Endodermal cell (in vitro differentiated cells): ENCODE data around the gene ACAP3. TPM values are rescaled to one million over a fixed set of nuclear protein-coding genes. Genes with fewer than 3 reads are reported as not detected.

ENCODE experiments used
- DNase-seq: peaks from one replicate; pipeline ENCODE4 v3.0.0-alpha.2; 2017
- H3K27ac ChIP-seq: 2 replicates; pipeline ENCODE4 v1.5.1; 2013; ENCODE audit warnings: mild to moderate bottlenecking, low read depth, low read length, moderate library complexity
- H3K27me3 ChIP-seq: 2 replicates; pipeline ENCODE4 v1.6.1; 2013; ENCODE audit warnings: mild to moderate bottlenecking, low read length, moderate library complexity; ENCODE audit not compliant: insufficient read depth, control insufficient read depth, poor library complexity, severe bottlenecking
- H3K36me3 ChIP-seq: 2 replicates; pipeline ENCODE4 v1.7.0; 2013; ENCODE audit warnings: mild to moderate bottlenecking, low read length, moderate library complexity; ENCODE audit not compliant: control insufficient read depth, insufficient read depth
- H3K4me1 ChIP-seq: one replicate; pipeline ENCODE4 v1.7.0; 2013; ENCODE audit warnings: low read length; ENCODE audit not compliant: control insufficient read depth, insufficient read depth
- H3K4me3 ChIP-seq: 2 replicates; pipeline ENCODE4 v1.5.1; 2013; ENCODE audit warnings: mild to moderate bottlenecking, low read length, moderate library complexity
- H3K9ac ChIP-seq: 2 replicates; pipeline ENCODE4 v1.6.1; 2013; ENCODE audit warnings: mild to moderate bottlenecking, low read length, moderate library complexity; ENCODE audit not compliant: poor library complexity, severe bottlenecking; ENCODE audit errors: extremely low read depth
- H3K9me3 ChIP-seq: 2 replicates; pipeline ENCODE4 v1.6.1; 2013; ENCODE audit warnings: mild to moderate bottlenecking, low read length, moderate library complexity; ENCODE audit not compliant: control insufficient read depth
- H3K27ac Mint-ChIP-seq: 2 replicates; pipeline ENCODE4 v1.8.0; 2020; ENCODE audit warnings: mixed read lengths
- H3K27me3 Mint-ChIP-seq: 2 replicates; pipeline ENCODE4 v1.8.0; 2021; ENCODE audit warnings: mild to moderate bottlenecking, mixed read lengths; ENCODE audit not compliant: insufficient read depth
- H3K36me3 Mint-ChIP-seq: 2 replicates; pipeline ENCODE4 v1.8.0; 2020; ENCODE audit warnings: low read depth, mixed read lengths
- H3K4me1 Mint-ChIP-seq: 2 replicates; pipeline ENCODE4 v1.8.0; 2020; ENCODE audit warnings: mixed read lengths
- H3K4me3 Mint-ChIP-seq: 2 replicates; pipeline ENCODE4 v1.8.0; 2020; ENCODE audit warnings: mild to moderate bottlenecking, moderate library complexity, mixed read lengths
- H3K9me3 Mint-ChIP-seq: 2 replicates; pipeline ENCODE4 v1.8.0; 2020; ENCODE audit warnings: mild to moderate bottlenecking, mixed read lengths
- CTCF ChIP-seq: fragments of 200-600 bp; sonication (generic); conservative IDR thresholded peaks from 2 replicates; pipeline ENCODE4 v1.5.0; 2021; ENCODE audit warnings: antibody characterized with exemption, mild to moderate bottlenecking
- WGBS, 2 experiments: methylation state at CpG; one replicate each; pipeline versions ENCODE4 v1.1.5 to v1.1.7; 2013; ENCODE audit warnings: missing lambda C conversion rate in 2 of 2, mixed read lengths in 1 of 2; ENCODE audit not compliant: insufficient coverage in 1 of 2, insufficient read length in 1 of 2; 5-methylcytosine and 5-hydroxymethylcytosine counted together
- total RNA-seq, 2 donors: library from RNA; stranded (reverse); fragmentation: NEBNext Ultra II Directional in 1 of 2; extraction: Animal tissue kit (Norgen Biotek cat#: 25700) in 1 of 2; gene quantifications; 2 replicates in 1 of 2; 3 replicates in 1 of 2; pipeline ENCODE4 v1.2.1, GENCODE V29; 2021

The ACAP3 gene
- total RNA-seq, 2 donors from 2014 or later: 36.8 to 43.5 TPM

- H3K4me1 Mint-ChIP-seq: peaks cover 6% of the 10 kb centered on the region
- Histone ChIP-seq H3K4me3 (no peak overlapping the region), H3K4me1 (no peaks in the 10 kb centered on the region), H3K36me3 (peaks cover 24% of the 10 kb centered on the region), H3K9me3 (no peaks in the 10 kb centered on the region), H3K27me3 (no peaks in the 10 kb centered on the region), H3K9ac (no peak overlapping the region), H3K27ac (no peak overlapping the region)
- WGBS, 2 experiments: 93 to 96% methylated on average over 18 to 23 of the region's 23 CpGs
- H3K27ac Mint-ChIP-seq: no peak overlapping the region
- TF ChIP-seq CTCF: no peak
- H3K36me3 Mint-ChIP-seq: peaks cover 27% of the 10 kb centered on the region
- no peaks in the 10 kb centered on the region for H3K9me3 Mint-ChIP-seq
- DNase-seq: no peak
- no peak overlapping the region for H3K4me3 Mint-ChIP-seq
- no peaks in the 10 kb centered on the region for H3K27me3 Mint-ChIP-seq
These were observed 13.1 kb upstream of the ACAP3 start for GRCh38 chr1:1320666-1321448.

GRCh38 chr1:1319646-1319941 lies 11.9 kb upstream of the ACAP3 start:
- H3K9me3 Mint-ChIP-seq: no peaks in the 10 kb centered on the region
- no peaks in the 10 kb centered on the region for H3K27me3 Mint-ChIP-seq
- Histone ChIP-seq H3K27ac (no peak overlapping the region), H3K9me3 (no peaks in the 10 kb centered on the region), H3K9ac (no peak overlapping the region), H3K4me1 (no peaks in the 10 kb centered on the region), H3K36me3 (peaks cover 31% of the 10 kb centered on the region), H3K4me3 (no peak overlapping the region), H3K27me3 (no peaks in the 10 kb centered on the region)
- no peak overlapping the region for H3K4me3 Mint-ChIP-seq
- TF ChIP-seq CTCF: no peak
- WGBS, 2 experiments: 96 to 97% methylated on average over 11 to 13 of the region's 13 CpGs
- H3K36me3 Mint-ChIP-seq: peaks cover 31% of the 10 kb centered on the region
- DNase-seq: no peak
- H3K4me1 Mint-ChIP-seq: peaks cover 8% of the 10 kb centered on the region
- H3K27ac Mint-ChIP-seq: no peak overlapping the region

DNA sequence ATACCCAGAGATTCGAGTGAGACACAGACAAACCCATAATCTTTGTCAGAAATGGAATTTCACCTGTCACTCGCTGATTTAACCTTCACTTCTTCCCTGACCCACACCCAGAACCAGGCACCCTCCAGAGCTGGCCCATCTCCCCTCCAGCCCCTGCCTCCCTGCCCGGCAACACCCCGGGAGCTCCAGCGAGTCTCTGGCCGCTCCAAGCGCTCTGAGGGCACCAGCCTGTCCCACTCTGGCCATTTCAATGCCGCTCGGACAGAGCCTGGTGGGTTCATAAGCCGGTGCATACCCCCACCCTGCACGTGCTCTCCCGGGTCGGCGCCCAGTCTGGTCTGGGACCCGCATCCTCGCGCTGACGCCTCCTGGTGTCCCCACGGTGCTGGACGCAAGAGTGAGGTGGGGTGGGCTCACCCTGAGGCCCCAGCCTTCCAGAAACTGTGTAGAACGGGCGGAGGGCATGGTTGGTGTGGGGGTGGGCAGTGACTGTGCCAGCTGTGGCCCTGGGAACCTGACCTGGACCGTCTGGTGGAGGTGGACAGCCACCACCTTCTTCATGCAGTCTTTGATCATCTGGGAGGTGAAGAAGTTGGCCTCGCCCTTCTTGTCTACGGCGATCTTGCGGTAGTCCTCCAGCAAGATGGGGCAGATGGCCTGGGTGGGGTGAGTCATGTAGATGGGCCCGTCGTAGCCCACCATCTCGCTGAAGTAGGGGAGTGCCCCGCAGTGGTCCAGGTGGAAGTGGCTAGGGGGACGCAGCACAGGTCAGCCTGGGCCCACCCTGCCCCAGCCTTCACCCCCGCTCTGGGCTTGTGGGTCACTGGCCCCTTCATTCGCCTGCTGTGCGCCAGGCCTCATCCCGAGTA lies 11.3 kb upstream of the ACAP3 start:
- Mint-ChIP-seq H3K4me3 (no peak overlapping the region), H3K9me3 (no peaks in the 10 kb centered on the region), H3K27ac (no peak overlapping the region), H3K4me1 (peaks cover 8% of the 10 kb centered on the region), H3K36me3 (peaks cover 31% of the 10 kb centered on the region), H3K27me3 (no peaks in the 10 kb centered on the region)
- no peaks in the 10 kb centered on the region for H3K27me3 ChIP-seq
- TF ChIP-seq CTCF: no peak
- no peak overlapping the region for H3K9ac ChIP-seq
- no peak overlapping the region for H3K27ac ChIP-seq
- no peak overlapping the region for H3K4me3 ChIP-seq
- no peaks in the 10 kb centered on the region for H3K4me1 ChIP-seq
- WGBS, 2 experiments: 94% methylated on average over 24 to 36 of the region's 36 CpGs
- H3K36me3 ChIP-seq: peaks cover 37% of the 10 kb centered on the region
- no peak for DNase-seq
- H3K9me3 ChIP-seq: no peaks in the 10 kb centered on the region
